T-helper 22 cell (primary cell): Measurements from ENCODE around the gene NELFA.
"Not testable (repeated sequence)": the region's sequence is repeated elsewhere in the genome, so short reads cannot be mapped to it uniquely, and the experiment has no call there.

ENCODE experiments used
- DNase-seq: peaks from one replicate; pipeline ENCODE4 v3.0.0-alpha.2; 2020; ENCODE audit warnings: low read depth

The NELFA gene

DNA sequence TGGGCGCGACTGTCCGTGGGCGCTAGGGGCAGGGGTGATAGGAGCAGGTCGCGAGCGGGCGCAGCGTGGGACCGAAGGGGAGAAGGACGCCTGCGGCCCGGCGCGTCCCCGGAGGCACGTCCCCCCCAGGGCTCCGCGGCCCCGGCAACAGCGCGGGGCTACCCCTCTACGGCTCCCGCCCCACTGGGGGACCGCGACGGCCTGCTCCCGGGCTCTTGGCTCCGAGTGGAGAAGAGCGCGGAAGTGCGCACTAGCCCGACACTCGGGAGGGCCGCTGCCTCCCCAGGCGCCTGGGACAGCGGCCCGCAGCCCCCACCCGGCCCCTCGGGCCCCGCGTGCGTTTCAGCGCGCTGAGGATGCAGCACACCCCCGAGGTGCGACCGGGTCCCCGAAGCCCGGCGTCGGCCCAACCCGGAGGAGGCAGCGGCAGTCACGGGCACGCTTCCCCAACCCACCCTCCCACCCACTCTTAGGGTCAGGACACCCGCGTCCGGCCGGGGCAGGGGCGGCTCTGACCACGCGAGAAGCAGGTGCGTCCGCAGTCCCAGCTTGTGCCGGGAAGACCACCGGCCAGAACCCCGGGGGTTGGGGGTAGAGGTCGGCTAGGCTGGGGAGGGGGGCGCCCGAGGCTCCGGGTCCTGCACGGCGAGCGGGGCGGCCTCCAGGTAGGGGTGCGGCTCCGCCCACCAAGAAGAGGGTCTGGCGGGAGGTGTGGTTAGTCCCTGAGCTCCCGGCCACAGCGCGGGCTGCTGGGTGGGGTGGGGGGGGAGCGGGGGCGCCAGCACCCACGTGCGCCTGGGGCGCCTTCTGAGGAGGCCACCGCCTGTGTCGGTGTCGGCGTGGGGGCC lies 31.8 kb upstream of the NELFA start:
- no peak for DNase-seq

DNA sequence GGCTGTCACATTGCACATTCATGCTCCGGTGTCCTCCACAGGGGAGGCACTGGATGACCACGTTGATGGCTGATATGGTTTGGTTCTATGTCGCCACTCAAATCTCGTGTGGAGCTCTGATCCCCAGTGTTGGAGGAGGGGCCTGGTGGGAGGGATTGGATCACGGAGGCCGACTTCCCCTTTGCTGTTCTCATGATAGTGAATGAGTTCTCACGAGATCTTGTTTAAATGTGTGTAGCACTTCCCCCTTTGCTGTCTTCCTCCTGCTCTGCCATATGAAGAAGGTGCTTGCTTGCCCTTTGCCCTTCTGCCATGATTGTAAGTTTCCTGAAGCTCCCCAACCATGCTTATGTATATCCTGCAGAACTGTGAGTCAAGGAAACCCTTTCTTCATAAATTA lies 28.1 kb upstream of the NELFA start:
- DNase-seq: no peak

DNA sequence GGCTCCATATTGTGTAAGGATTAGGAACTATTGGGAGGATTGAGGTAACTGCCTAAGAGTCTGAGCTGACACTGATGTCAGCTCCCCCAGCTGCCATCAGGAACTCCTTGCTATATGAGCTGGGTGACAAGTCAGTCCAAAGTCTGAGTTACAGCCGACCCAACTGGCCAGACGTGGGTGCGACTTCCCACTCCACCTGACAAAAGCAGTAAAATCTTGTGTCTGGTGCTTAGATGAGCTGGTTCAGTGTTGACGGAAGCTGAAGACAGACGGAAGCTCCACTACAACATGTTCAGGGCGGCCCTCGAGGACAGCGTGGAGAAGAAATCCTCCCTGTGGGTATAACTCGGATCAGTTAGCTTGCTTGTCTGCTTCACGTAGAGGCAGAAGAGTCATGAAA lies 27.6 kb upstream of the NELFA start:
- no peak for DNase-seq

DNA sequence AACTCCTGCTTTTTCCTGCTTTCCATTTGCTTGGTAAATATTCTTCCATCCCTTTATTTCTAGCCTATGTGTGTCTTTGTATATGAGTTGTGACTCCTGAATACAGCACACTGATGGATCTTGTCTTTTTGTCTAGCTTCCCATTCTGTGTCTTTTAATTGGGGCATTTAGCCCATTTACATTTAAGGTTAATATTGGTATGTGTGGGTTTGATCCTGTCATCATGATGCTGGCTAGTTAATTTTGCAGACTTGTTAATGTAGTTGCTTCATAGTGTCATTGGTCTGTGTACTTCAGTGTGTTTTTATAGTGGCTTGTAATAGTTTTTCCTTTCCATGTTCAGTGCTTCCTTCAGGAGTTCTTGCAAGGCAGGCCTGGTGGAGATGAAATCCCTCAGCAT lies 22.4 kb upstream of the NELFA start:
- DNase-seq: not testable (repeated sequence)

DNA sequence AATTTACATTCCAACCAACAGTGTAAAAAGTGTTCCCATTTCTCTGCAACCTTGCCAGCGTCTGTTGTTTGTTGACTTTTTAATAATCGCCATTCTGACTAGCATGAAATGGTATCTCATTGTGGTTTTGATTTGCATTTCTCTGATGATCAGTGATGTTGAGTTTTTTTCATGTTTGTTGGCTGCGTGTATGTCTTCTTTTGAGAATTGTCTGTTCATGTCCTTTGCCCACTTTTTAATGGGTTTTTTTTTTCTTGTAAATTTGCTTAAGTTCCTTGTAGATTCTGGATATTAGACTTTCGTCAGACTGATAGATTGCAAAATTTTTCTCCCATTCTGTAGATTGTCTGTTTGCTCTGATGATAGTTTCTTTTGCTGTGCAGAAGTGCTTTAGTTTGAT lies 18.3 kb upstream of the NELFA start:
- DNase-seq: not testable (repeated sequence)

DNA sequence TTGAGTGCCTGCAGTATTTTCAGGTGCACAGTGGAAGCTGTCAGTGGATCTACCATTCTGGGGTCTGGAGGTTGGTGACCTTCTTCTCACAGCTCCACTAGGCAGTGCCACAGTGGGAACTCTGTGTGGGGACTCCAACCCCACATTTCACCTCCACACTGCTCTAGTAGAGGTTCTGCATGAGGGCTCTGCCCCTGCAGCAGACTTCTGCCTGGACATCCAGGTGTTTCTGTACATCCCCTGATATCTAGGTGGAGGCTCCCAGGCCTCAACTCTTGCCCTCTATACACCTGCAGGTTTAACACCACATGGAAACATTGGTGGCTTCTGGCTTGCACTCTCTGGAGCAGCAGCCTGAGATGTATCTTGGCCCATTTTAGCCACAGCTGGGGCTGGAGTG lies 17.0 kb upstream of the NELFA start:
- DNase-seq: no peak

DNA sequence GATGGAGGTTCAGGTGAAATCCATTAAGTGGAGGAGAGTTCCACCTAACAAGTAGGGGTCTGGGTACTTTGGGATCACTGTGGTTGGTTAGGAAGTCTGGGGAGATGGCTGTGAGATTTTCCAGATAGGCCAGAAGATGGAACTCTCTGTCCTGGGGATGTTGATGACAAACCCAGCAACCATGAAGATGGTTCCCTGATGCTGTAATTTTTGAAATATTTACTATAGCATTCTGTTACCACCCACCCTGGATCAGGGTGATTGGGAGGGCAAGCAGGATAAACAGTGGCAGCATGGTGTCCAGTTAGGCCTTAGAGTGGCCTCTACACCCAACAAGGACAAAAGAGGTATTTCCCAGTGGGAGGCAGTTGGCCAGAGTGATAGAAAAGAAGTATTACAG lies 15.9 kb upstream of the NELFA start:
- DNase-seq: no peak

DNA sequence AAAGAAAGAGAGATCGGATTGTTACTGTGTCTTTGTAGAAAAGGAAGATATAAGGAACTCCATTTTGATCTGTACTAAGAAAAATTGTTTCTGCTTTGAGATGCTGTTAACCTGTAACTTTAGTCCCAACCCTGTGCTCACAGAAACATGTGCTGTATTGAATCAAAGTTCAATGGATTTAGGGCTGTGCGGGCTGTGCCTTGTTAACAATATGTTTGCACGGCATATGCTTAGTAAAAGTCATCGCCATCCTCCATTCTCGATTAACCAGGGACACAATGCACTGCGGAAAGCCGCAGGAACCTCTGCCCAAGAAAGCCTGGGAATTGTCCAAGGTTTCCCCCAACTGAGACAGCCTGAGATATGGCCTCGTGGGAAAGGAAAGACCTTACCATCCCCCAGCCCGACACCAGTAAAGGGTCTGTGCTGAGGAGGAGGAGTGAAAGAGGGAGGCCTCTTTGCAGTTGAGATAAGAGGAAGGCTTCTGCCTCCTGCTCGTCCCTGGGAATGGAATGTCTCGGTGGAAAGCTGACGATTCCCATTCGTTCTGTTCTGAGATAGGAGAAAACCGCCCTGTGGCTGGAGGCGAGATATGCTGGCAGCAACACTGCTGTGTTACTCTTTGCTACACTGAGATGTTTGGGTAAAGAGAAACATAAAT lies 12.7 kb upstream of the NELFA start:
- DNase-seq: not testable (repeated sequence)

DNA sequence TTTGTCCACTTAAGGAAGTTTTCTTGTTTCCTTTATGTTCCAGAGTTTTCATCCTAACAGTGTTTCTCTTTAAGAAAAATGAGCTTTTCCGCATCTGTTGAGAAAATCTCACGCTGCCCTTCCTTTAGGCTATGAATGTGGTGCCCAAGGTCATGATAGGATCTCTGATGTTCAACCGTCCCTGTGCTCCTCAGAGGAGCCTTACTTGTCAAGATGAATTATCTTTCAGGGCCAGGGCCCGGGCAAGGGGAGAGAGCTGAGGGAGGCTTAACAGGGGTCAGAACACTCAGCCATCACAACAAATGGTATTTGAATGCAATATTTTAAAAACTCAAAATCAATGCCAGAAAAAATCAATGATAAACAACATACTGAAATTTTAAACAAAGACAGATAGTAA lies 6.2 kb upstream of the NELFA start:
- DNase-seq: no peak

DNA sequence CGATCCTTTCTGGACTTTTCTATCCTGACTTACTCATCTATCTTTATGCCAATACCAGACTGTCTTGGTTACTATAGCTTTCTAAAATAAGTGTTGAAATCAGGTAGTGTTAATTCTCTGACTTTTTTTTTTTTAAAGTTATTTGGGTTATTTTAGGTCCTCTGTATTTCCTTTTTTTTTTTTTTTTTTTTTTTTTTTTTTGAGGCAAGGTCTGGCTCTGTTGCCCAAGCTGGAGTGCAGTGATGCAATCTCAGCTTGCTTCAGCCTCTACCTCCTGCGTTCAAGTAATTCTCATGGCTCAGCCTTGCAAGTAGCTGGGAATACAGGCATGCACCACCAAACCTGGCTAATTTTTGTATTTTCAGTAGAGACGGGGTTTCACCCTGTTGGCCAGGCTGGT lies 2.8 kb upstream of the NELFA start:
- DNase-seq: no peak

DNA sequence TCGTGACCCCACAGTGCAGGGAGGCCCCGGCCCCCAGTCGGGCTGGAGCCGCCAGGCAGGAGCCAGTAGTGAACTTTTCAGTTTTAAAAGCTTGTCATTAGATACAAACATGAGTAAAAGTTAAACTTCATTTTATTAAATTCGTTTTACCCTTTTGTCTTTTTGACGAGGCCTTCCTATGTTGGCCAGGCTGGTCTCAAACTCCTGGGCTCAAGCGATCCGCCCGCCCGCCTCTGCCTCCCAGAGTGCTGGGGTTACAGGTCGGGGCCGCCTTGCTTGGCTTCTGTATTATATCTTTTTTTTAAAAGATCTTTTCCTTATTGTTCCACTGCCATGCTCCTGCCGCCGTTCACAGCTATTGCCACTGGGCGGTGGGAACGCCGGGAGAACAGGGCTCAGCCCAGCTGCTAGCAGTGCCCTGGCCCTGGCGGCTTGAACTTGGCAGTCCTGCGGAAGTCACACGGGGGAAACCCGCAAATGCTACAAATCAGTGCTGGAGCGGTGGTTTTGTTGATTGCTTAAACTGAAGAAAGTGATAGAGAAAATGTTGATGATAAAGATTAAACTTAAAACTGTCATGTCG lies 968 bp upstream of the NELFA start:
- DNase-seq: peak; percentile 45

DNA sequence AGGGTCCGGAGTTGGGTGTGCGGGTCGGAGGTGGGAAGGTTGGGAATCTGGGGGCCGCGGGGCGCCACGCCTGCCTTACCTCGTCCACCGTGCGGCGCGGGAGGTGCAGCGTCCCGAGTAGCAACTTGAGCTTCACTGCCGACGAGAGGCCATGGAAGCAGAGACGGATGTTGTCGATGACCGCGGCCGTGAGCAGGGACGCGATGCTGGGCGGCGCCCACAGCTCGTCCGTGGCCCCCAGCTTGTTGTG lies 178 bp downstream of the NELFA start:
- DNase-seq: no peak

DNA sequence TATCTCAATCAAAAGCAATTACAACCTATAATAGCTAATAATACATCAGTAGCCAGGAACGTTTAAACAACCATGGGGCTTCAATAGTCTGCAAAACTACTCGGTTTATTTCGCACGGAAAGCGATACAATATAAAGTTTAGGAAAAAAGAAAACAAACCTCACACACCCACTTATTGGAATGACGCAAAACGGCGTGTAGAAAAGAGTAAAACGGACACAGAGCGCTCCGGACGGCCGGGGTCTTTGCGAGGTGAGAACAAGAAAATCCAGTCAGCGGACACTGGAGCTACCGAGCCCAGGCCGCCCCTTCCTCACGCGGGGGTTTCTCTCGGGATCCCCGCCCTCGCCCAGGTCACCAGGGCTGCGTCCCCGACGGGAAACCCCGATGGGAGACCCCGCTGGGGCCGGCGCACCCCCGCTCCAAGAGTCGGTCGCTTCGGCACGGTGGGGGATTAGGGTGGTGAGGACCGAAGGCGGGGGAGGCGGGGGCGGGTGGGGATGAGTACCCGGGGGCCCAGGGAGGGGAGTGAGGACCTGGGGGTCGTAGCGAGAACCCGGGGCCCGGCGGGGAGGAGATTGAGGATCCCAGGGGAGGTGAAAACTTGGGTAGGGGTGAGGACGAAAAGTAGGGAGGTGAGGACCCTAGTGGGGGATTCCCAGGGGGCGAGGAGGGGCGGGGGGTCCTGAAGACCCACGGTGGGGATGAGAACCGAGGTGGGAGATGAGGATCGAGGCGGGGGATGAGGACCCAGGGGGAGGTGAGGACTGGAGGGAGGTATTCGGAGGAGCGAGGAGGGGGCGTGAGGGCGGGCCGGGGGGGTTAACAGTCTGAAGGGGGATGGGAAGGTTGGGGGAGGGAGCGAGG lies 737 bp downstream of the NELFA start:
- DNase-seq: no peak

DNA sequence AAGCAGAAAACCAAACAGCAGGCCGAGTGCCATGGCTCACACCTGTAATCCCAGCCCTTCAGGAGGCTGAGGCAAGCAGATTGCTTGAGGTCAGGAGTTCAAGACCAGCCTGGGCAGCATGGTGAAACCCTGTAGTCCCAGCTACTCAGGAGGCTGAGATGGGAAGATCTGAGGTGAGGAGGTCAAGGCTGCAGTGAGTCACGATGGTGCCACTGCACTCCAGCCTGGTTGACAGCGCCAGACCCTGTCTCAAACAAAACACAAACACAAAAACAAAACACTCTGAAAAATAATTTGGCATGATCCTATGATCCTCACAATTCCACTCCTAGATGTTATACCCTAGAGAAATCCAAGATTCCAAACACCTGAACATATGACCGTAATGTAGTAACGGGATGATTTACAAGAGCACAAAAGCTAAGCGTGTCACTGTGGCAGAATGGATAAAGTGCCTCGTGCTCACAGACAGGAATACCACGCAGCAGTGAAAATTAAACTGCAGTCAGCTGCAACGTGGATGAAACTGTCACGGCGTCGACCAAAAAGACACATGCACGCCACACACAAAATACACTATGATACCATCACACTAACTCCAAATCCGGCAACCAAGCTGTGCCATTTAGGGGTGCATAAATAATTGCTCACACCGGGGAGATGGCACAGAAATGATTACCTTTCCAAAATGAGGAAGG lies 1.7 kb downstream of the NELFA start:
- DNase-seq: no peak

DNA sequence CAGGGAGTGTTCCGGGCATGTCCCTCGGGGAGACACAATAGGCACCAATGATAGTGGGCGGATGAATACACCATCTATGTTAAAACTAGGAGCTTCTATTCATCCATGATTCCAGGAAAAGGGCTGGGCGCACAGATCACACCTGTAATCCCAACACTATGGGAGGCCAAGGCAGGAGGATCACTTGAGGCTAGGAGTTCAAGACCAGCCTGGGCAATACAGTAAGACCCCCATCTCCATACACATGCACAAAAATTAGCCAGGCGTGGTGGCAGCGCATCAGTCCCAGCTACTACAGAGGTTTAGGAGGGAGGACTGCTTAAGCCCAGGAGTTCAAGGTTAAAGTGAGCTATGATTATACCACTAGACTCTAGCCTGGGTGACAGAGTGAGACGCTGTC lies 2.4 kb downstream of the NELFA start:
- DNase-seq: no peak

DNA sequence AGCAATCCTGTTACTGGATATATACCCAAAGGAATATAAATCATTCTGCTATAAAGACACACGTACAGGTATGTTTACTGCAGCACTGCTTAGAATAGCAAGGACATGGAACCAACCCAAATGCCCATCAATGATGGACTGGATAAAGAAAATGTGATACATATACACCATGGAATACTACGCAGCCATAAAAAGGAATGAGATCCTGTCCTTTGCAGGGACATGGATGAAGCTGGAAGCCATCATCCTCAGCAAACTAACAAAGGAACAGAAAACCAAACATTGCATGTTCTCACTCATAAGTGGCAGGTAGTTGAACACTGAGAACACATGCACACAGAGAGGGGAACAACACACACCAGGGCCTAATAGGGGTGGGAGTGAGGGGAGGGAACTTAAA lies 5.4 kb downstream of the NELFA start:
- not testable (repeated sequence) for DNase-seq

DNA sequence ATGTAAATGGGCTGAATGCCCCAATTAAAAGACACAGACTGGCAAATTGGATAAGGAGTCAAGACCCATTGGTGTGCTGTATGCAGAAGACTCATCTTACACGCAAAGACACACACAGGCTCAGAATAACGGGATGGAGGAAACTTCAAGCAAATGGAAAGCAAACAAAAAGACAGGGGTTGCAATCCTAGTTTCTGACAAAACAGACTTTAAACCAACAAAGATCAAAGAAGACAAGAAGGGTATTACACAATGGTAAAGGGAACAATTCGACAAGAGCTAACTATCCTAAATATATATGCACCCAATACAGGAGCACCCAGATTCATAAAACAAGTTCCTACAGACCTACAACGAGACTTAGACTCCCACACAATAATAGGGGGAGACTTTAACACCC lies 9.5 kb downstream of the NELFA start:
- DNase-seq: not testable (repeated sequence)

DNA sequence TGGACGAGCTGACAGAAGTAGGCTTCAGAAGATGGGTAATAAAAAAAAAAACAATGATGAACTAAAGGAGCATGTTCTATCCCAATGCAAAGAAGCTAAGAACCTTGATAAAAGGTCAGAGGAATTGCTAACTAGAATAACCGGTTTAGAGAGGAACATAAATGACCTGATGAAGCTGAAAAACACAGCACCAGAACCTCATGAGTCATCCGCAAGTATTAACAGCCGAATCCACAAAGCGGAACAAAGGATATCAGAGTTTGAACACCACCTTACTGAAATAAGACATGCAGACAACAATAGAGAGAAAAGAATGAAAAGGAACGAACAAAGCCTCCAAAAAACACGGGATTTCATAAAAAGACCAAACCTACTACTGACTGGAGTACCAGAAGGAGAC lies 10.5 kb downstream of the NELFA start:
- DNase-seq: no peak

DNA sequence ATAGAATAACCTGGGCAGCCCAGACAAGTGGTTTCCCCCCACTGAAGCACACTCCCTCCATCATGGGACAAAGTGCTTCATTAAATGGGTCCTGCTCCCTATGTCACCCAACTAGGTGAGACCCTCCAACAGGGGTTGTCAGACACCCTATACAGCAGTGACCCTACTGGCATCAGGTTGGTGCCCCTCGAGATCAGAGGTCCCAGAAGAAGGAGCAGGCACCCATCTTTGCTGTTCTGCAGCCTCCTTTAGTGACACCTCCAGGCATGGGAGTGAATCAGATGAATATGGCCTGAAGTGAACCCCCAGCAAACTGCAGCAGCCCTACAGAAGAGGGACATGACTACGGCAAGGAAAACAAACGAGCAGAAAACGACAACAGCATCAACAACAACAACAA lies 11.1 kb downstream of the NELFA start:
- DNase-seq: no peak

DNA sequence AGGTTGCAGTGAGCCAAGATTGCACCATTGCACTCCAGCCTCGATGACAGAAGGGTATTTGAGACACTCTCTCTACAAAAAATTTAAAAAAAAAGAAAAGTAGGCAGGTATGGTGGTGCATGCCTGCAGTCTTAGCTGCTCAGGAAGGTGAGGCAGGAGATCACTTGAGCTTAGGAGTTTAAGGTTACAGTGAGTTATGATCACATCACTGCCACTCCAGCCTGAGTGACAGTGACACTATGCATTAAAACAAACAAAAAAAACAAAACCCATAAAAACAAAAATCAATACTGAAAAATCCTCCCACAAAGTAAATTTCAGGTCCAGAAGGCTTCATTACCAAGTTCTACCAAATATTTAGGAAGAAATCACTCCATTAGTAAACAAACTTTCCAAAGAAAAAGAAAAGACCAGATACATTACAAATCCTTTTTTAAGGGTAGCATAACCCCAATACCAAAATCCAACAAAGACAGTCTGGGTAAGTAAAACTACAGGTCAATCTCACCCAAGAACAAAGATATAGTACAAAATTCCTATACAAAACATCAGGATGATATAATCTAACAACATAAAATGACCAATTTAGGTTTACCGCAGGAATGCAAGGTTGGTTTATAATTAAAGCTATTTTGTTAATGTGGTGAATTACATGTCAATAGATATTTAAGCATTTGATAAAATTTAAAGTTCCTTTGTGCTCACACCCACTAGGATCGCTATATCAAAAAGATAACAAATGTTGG lies 11.7 kb downstream of the NELFA start:
- no peak for DNase-seq

DNA sequence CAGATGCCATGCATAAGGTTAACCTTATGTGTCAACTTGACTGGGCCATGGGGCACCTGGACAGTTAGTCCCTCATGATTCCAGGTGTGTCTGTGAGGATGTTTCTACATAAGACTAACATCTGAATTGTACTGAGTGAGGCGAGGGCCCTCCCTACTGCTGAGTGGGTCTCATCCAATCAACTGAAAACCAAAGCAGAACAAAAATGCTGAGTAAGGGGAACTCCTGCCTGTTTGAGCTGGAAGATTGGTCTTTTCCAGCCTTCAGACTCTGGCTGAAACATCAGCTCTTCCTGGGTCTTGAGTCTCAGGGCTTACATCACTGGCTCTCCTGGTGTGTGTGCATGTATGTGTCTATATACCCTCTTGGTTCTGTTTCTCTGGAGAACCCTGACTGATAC lies 13.8 kb downstream of the NELFA start:
- no peak for DNase-seq
